GM18951 (cell line): ENCODE measurements around the gene LCMT2.

Source experiments
- POLR2A ChIP-seq: IDR thresholded peaks from 4 replicates; pipeline ENCODE4 v1.6.1; 2011; ENCODE audit warnings: mild to moderate bottlenecking; ENCODE audit not compliant: insufficient read length, insufficient read depth; ENCODE audit errors: extremely low read depth
- in situ Hi-C: fragments of 300-500 bp; cut with MboI; formaldehyde crosslinking; loops from one replicate; pipeline ENCODE4 v1.12.0; 2022; ENCODE audit warnings: low sequenced_read_pairs, mixed read lengths, inconsistent platforms; ENCODE audit not compliant: unreplicated experiment

LCMT2 gene

GRCh38 chr15:43294091-43294706, 36.2 kb downstream of the LCMT2 start:
- TF ChIP-seq POLR2A = no peak
- in situ Hi-C loops = no loop called here

GRCh38 chr15:43293432-43293831, 36.9 kb downstream of the LCMT2 start:
- in situ Hi-C loops = no loop called here

GRCh38 chr15:43292375-43293078, 37.8 kb downstream of the LCMT2 start:
- no peak for TF ChIP-seq POLR2A

More at GRCh38 chr15:43293432-43293831, 36.9 kb downstream of the LCMT2 start:
- no peak for TF ChIP-seq POLR2A

GRCh38 chr15:43289656-43290055, 40.7 kb downstream of the LCMT2 start:
- in situ Hi-C loops = loop anchor here (5.0 kb wide), 1 partner anchor 57 kb away; no protein-coding TSS in a partner anchor

More at GRCh38 chr15:43292375-43293078, 37.8 kb downstream of the LCMT2 start:
- in situ Hi-C loops = no loop called here

- TF ChIP-seq POLR2A = no peak
- in situ Hi-C loops = loop anchor here (5.0 kb wide), 1 partner anchor 55 kb away; no protein-coding TSS in a partner anchor
These were observed 43.1 kb downstream of the LCMT2 start for GRCh38 chr15:43287254-43287653.

GRCh38 chr15:43286074-43286473, 44.3 kb downstream of the LCMT2 start:
- in situ Hi-C loops = loop anchor here (5.0 kb wide), 1 partner anchor 54 kb away; no protein-coding TSS in a partner anchor
- TF ChIP-seq POLR2A = no peak

GRCh38 chr15:43285609-43286037, 44.8 kb downstream of the LCMT2 start:
- no peak for TF ChIP-seq POLR2A
- in situ Hi-C loops = loop anchor here (5.0 kb wide), 1 partner anchor 53 kb away; no protein-coding TSS in a partner anchor

GRCh38 chr15:43283526-43283925, 46.8 kb downstream of the LCMT2 start:
- in situ Hi-C loops = no loop called here

GRCh38 chr15:43281926-43282602, 48.3 kb downstream of the LCMT2 start:
- TF ChIP-seq POLR2A = no peak
- in situ Hi-C loops = no loop called here

More at GRCh38 chr15:43283526-43283925, 46.8 kb downstream of the LCMT2 start:
- TF ChIP-seq POLR2A = no peak

GRCh38 chr15:43280996-43281395, 49.4 kb downstream of the LCMT2 start:
- TF ChIP-seq POLR2A = no peak

GRCh38 chr15:43279496-43279895, 50.9 kb downstream of the LCMT2 start:
- no peak for TF ChIP-seq POLR2A
- in situ Hi-C loops = no loop called here

More at GRCh38 chr15:43280996-43281395, 49.4 kb downstream of the LCMT2 start:
- in situ Hi-C loops = no loop called here

- no peak for TF ChIP-seq POLR2A
- in situ Hi-C loops = no loop called here
These were observed 51.5 kb downstream of the LCMT2 start for GRCh38 chr15:43278869-43279268.

- in situ Hi-C loops = no loop called here
- no peak for TF ChIP-seq POLR2A
These were observed 52.5 kb downstream of the LCMT2 start for GRCh38 chr15:43277901-43278300.
